ENCODE data around the gene TRIP13.

DNA sequence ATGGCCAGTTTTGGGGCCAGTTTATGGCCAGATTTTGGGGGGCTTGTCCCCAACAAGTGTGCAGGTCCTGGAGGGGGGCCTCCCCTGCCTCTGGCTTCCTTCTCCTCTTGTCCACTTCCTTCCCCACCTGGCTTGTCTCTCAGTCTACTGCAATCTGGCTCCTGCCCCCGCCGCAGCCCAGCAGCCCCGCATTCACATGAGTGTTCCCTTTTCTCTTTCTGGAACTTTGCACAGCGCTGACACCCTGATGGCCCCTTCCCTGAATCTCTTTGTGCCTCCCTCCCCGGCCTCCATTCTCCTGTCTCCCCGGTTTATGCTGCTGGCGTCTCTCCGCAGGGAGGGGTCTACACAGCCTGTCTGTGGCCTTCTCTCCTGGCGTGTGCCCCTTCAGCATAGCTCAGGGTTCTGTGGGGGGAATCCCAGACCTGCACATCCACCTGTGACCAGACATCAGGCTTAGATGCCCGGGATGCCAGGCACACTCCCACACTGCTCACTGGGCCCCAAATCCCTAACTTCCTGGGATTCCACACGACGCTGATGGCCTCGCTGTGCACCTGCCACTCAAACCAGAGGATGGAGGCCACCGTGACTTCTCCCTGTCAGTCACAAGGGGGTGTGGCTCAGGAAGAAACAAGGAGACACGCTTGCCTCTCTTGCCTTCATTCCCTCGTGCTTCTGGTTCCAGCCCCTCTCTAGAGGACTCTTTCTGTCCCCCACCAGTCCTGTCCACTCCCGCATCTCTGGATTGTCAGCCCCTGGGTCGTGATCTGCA is 17.5 kb downstream of the TRIP13 start:
- TF ChIP-seq, protein P1, sequence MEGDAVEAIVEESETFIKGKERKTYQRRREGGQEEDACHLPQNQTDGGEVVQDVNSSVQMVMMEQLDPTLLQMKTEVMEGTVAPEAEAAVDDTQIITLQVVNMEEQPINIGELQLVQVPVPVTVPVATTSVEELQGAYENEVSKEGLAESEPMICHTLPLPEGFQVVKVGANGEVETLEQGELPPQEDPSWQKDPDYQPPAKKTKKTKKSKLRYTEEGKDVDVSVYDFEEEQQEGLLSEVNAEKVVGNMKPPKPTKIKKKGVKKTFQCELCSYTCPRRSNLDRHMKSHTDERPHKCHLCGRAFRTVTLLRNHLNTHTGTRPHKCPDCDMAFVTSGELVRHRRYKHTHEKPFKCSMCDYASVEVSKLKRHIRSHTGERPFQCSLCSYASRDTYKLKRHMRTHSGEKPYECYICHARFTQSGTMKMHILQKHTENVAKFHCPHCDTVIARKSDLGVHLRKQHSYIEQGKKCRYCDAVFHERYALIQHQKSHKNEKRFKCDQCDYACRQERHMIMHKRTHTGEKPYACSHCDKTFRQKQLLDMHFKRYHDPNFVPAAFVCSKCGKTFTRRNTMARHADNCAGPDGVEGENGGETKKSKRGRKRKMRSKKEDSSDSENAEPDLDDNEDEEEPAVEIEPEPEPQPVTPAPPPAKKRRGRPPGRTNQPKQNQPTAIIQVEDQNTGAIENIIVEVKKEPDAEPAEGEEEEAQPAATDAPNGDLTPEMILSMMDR (IDR thresholded peaks at IDR 0.05): no peak
- TF ChIP-seq POLR2A (IDR thresholded peaks at IDR 0.05): no peak

All from right lobe of liver (tissue), 4 donors.